HEK293 (cell line): Measurements from ENCODE around the gene TXLNA.

Experiments
- AEBP2 ChIP-seq: fragments of 450-650 bp; formaldehyde crosslinking; IDR thresholded peaks from 2 replicates; pipeline ENCODE4 v1.5.1; 2016; ENCODE audit warnings: missing biosample characterization, missing genetic modification characterization, borderline replicate concordance
- KLF17 ChIP-seq: fragments of 450-650 bp; formaldehyde crosslinking; IDR thresholded peaks from 2 replicates; pipeline ENCODE4 v1.5.1; 2016; ENCODE audit warnings: missing biosample characterization, missing genetic modification characterization
- OSR2 ChIP-seq: fragments of 450-650 bp; formaldehyde crosslinking; IDR thresholded peaks from 2 replicates; pipeline ENCODE4 v1.5.1; 2016; ENCODE audit warnings: missing biosample characterization, missing genetic modification characterization
- PATZ1 ChIP-seq: fragments of 450-650 bp; formaldehyde crosslinking; IDR thresholded peaks from 2 replicates; pipeline ENCODE4 v1.5.1; 2016; ENCODE audit warnings: missing biosample characterization, missing genetic modification characterization
- PRDM1 ChIP-seq: fragments of 450-650 bp; formaldehyde crosslinking; IDR thresholded peaks from 2 replicates; pipeline ENCODE4; 2016; ENCODE audit warnings: missing biosample characterization, missing genetic modification characterization
- SCRT2 ChIP-seq: fragments of 450-650 bp; formaldehyde crosslinking; IDR thresholded peaks from 2 replicates; pipeline ENCODE4 v1.5.1; 2016; ENCODE audit warnings: missing biosample characterization, missing genetic modification characterization
- ZBTB20 ChIP-seq: fragments of 450-650 bp; formaldehyde crosslinking; IDR thresholded peaks from 2 replicates; pipeline ENCODE4 v1.5.1; 2016; ENCODE audit warnings: missing biosample characterization, missing genetic modification characterization
- ZBTB21 ChIP-seq: fragments of 450-650 bp; formaldehyde crosslinking; IDR thresholded peaks from 2 replicates; pipeline ENCODE4 v1.5.1; 2017; ENCODE audit warnings: missing biosample characterization, missing genetic modification characterization
- ZFP41 ChIP-seq: fragments of 450-650 bp; formaldehyde crosslinking; IDR thresholded peaks from 2 replicates; pipeline ENCODE4 v1.5.1; 2016; ENCODE audit warnings: missing biosample characterization, missing genetic modification characterization, borderline replicate concordance
- ZIC2 ChIP-seq: fragments of 450-650 bp; formaldehyde crosslinking; IDR thresholded peaks from 2 replicates; pipeline ENCODE4 v1.5.1; 2016; ENCODE audit warnings: missing biosample characterization, missing genetic modification characterization
- ZNF155 ChIP-seq: fragments of 450-650 bp; formaldehyde crosslinking; IDR thresholded peaks from 2 replicates; pipeline ENCODE4 v1.5.1; 2016; ENCODE audit warnings: missing biosample characterization, missing genetic modification characterization
- ZNF174 ChIP-seq: fragments of 450-650 bp; formaldehyde crosslinking; IDR thresholded peaks from 2 replicates; pipeline ENCODE4 v1.5.0; 2017; ENCODE audit warnings: missing biosample characterization, mild to moderate bottlenecking, missing genetic modification characterization
- ZNF280C ChIP-seq: fragments of 450-650 bp; formaldehyde crosslinking; IDR thresholded peaks from 2 replicates; pipeline ENCODE4 v1.5.1; 2016; ENCODE audit warnings: missing biosample characterization, missing genetic modification characterization
- ZNF37A ChIP-seq: fragments of 450-650 bp; IDR thresholded peaks from 2 replicates; pipeline ENCODE4 v1.5.1; 2018; ENCODE audit warnings: missing biosample characterization, missing genetic modification characterization
- ZNF398 ChIP-seq: fragments of 450-650 bp; formaldehyde crosslinking; IDR thresholded peaks from 2 replicates; pipeline ENCODE4 v1.5.1; 2017; ENCODE audit warnings: missing biosample characterization, missing genetic modification characterization
- ZNF513 ChIP-seq: fragments of 450-650 bp; IDR thresholded peaks from 2 replicates; pipeline ENCODE4 v1.5.1; 2018; ENCODE audit warnings: missing biosample characterization, missing genetic modification characterization
- ZNF571 ChIP-seq: fragments of 450-650 bp; formaldehyde crosslinking; IDR thresholded peaks from 2 replicates; pipeline ENCODE4 v1.5.0; 2017; ENCODE audit warnings: missing biosample characterization, missing genetic modification characterization
- ZNF624 ChIP-seq: fragments of 450-650 bp; formaldehyde crosslinking; IDR thresholded peaks from 2 replicates; pipeline ENCODE4 v1.5.1; 2017; ENCODE audit warnings: missing biosample characterization, missing genetic modification characterization
- ZNF629 ChIP-seq: fragments of 450-650 bp; formaldehyde crosslinking; IDR thresholded peaks from 2 replicates; pipeline ENCODE4 v1.5.1; 2017; ENCODE audit warnings: missing biosample characterization, missing genetic modification characterization
- ZNF645 ChIP-seq: fragments of 450-650 bp; formaldehyde crosslinking; IDR thresholded peaks from 2 replicates; pipeline ENCODE4; 2016; ENCODE audit warnings: missing biosample characterization, missing genetic modification characterization
- TF ChIP-seq, protein P1 (sequence below): fragments of 450-650 bp; formaldehyde crosslinking; IDR thresholded peaks from 2 replicates; pipeline ENCODE4 v1.5.1; 2016; ENCODE audit warnings: missing biosample characterization, missing genetic modification characterization
- TF ChIP-seq, protein P2 (sequence below): fragments of 450-650 bp; formaldehyde crosslinking; IDR thresholded peaks from 2 replicates; pipeline ENCODE4 v1.5.1; 2016; ENCODE audit warnings: missing biosample characterization, missing genetic modification characterization

TXLNA gene

GRCh38 chr1:32201011-32201855 lies 21.8 kb downstream of the TXLNA start (continued):
- TF ChIP-seq ZNF155 (tag by site-specific recombination) (no peak), ZFP41 (tag by site-specific recombination) (no peak), PRDM1 (tag by site-specific recombination) (no peak), ZNF571 (tag by site-specific recombination) (no peak), ZNF280C (no peak), ZBTB21 (tag by site-specific recombination) (no peak), KLF17 (tag by site-specific recombination) (no peak), ZNF513 (no peak), ZNF37A (tag by site-specific recombination) (no peak), ZNF174 (tag by site-specific recombination) (no peak), ZNF645 (no peak), PATZ1 (peak; percentile 6; the same call in 1 of the 2 replicates), ZIC2 (tag by site-specific recombination) (peak; percentile 45; the same call in 1 of the 2 replicates), ZNF624 (no peak), AEBP2 (tag by site-specific recombination) (no peak), ZBTB20 (0 out of 2 replicates have a peak, but pooled peaks have one; percentile 32), ZNF629 (no peak), SCRT2 (tag by site-specific recombination) (no peak), ZNF398 (peak; percentile 66), OSR2 (tag by site-specific recombination) (peak; percentile 89)
- TF ChIP-seq, protein P1, sequence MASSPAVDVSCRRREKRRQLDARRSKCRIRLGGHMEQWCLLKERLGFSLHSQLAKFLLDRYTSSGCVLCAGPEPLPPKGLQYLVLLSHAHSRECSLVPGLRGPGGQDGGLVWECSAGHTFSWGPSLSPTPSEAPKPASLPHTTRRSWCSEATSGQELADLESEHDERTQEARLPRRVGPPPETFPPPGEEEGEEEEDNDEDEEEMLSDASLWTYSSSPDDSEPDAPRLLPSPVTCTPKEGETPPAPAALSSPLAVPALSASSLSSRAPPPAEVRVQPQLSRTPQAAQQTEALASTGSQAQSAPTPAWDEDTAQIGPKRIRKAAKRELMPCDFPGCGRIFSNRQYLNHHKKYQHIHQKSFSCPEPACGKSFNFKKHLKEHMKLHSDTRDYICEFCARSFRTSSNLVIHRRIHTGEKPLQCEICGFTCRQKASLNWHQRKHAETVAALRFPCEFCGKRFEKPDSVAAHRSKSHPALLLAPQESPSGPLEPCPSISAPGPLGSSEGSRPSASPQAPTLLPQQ (tag by site-specific recombination) = peak; percentile 61
- TF ChIP-seq, protein P2, sequence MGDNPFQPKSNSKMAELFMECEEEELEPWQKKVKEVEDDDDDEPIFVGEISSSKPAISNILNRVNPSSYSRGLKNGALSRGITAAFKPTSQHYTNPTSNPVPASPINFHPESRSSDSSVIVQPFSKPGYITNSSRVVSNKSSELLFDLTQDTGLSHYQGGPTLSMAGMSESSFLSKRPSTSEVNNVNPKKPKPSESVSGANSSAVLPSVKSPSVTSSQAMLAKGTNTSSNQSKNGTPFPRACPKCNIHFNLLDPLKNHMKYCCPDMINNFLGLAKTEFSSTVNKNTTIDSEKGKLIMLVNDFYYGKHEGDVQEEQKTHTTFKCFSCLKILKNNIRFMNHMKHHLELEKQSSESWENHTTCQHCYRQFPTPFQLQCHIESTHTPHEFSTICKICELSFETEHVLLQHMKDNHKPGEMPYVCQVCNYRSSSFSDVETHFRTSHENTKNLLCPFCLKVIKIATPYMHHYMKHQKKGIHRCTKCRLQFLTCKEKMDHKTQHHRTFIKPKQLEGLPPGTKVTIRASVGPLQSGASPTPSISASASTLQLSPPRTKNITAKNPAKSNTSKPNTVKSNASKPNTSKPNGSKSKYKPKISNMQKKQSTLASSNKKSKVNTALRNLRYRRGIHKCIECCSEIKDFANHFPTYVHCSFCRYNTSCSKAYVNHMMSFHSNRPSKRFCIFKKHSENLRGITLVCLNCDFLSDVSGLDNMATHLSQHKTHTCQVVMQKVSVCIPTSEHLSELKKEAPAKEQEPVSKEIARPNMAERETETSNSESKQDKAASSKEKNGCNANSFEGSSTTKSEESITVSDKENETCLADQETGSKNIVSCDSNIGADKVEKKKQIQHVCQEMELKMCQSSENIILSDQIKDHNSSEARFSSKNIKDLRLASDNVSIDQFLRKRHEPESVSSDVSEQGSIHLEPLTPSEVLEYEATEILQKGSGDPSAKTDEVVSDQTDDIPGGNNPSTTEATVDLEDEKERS = no peak
